SK-N-SH treated with all-trans-retinoic acid at 6 μM for 48 hours (cell line): ENCODE results near the gene PTCD3.

Source experiments
- ATAC-seq: fragments of 200-7000 bp; cut with Tn5 transposase; 3 replicates; pipeline ENCODE4 v1.9.1; 2020; ENCODE audit warnings: mild to moderate bottlenecking, moderate library complexity
- ARNTL ChIP-seq: fragments of 450-650 bp; formaldehyde crosslinking; IDR thresholded peaks from 2 replicates; pipeline ENCODE4 v1.5.0; 2020; ENCODE audit warnings: low read depth, mild to moderate bottlenecking, moderate library complexity, borderline replicate concordance
- BACH2 ChIP-seq: fragments of 250-450 bp; sonication (Bioruptor Pico); IDR thresholded peaks from 2 replicates; pipeline ENCODE4 v1.9.0; 2021; ENCODE audit warnings: mild to moderate bottlenecking, borderline replicate concordance
- CSDC2 ChIP-seq: fragments of 250-450 bp; sonication (Bioruptor Pico); IDR thresholded peaks from 2 replicates; pipeline ENCODE4 v1.5.0; 2020; ENCODE audit warnings: mild to moderate bottlenecking, moderate library complexity
- ESRRG ChIP-seq: fragments of 250-450 bp; sonication (Bioruptor Pico); IDR thresholded peaks from 2 replicates; pipeline ENCODE4 v1.6.1; 2021; ENCODE audit warnings: mild to moderate bottlenecking
- GLIS3 ChIP-seq: fragments of 250-450 bp; sonication (Bioruptor Pico); IDR thresholded peaks from 2 replicates; pipeline ENCODE4 v1.5.0; 2020; ENCODE audit warnings: mild to moderate bottlenecking, moderate library complexity
- ISL1 ChIP-seq: fragments of 250-450 bp; sonication (Bioruptor Pico); IDR thresholded peaks from 2 replicates; pipeline ENCODE4 v2.1.2; 2022; ENCODE audit warnings: mild to moderate bottlenecking, moderate library complexity
- PPARA ChIP-seq: fragments of 250-450 bp; sonication (Bioruptor Pico); IDR thresholded peaks from 2 replicates; pipeline ENCODE4 v1.5.0; 2020; ENCODE audit warnings: mild to moderate bottlenecking, borderline replicate concordance
- RARB ChIP-seq: fragments of 250-450 bp; sonication (Bioruptor Pico); IDR thresholded peaks from 2 replicates; pipeline ENCODE4 v1.8.0; 2021; ENCODE audit warnings: mild to moderate bottlenecking, moderate library complexity
- SNAI2 ChIP-seq: fragments of 250-450 bp; sonication (Bioruptor Pico); IDR thresholded peaks from 2 replicates; pipeline ENCODE4 v1.5.0; 2020; ENCODE audit warnings: mild to moderate bottlenecking, moderate library complexity
- TCF4 ChIP-seq: fragments of 250-450 bp; sonication (Bioruptor Pico); IDR thresholded peaks from 2 replicates; pipeline ENCODE4 v1.8.0; 2021; ENCODE audit warnings: mild to moderate bottlenecking, moderate library complexity, borderline replicate concordance
- TOX ChIP-seq: fragments of 250-450 bp; sonication (Bioruptor Pico); IDR thresholded peaks from 2 replicates; pipeline ENCODE4 v1.8.0; 2021; ENCODE audit warnings: mild to moderate bottlenecking, moderate library complexity, borderline replicate concordance
- ZC3H10 ChIP-seq: fragments of 250-450 bp; sonication (Bioruptor Pico); IDR thresholded peaks from 2 replicates; pipeline ENCODE4 v1.5.1; 2021; ENCODE audit warnings: mild to moderate bottlenecking, moderate library complexity
- ZFP3 ChIP-seq: fragments of 250-450 bp; sonication (Bioruptor Pico); IDR thresholded peaks from 2 replicates; pipeline ENCODE4 v1.5.0; 2020; ENCODE audit warnings: mild to moderate bottlenecking, moderate library complexity
- ZFP30 ChIP-seq: fragments of 450-650 bp; formaldehyde crosslinking; IDR thresholded peaks from 2 replicates; pipeline ENCODE4 v1.5.0; 2022; ENCODE audit warnings: mild to moderate bottlenecking, moderate library complexity
- ZNF565 ChIP-seq: fragments of 450-650 bp; formaldehyde crosslinking; conservative IDR thresholded peaks from 2 replicates; pipeline ENCODE4 v1.5.0; 2020; ENCODE audit warnings: low read depth, mild to moderate bottlenecking, moderate library complexity
- ZNF70 ChIP-seq: fragments of 450-650 bp; formaldehyde crosslinking; IDR thresholded peaks from 2 replicates; pipeline ENCODE4 v1.5.0; 2020; ENCODE audit warnings: mild to moderate bottlenecking, moderate library complexity
- ZNF8 ChIP-seq: fragments of 450-650 bp; formaldehyde crosslinking; IDR thresholded peaks from 2 replicates; pipeline ENCODE4 v1.5.0; 2020; ENCODE audit warnings: mild to moderate bottlenecking, moderate library complexity
- TF ChIP-seq, protein P1 (sequence below): fragments of 250-450 bp; sonication (Bioruptor Pico); IDR thresholded peaks from 2 replicates; pipeline ENCODE4 v1.8.0; 2021; ENCODE audit warnings: low read depth, mild to moderate bottlenecking, moderate library complexity, borderline replicate concordance
- TF ChIP-seq, protein P2 (sequence below): fragments of 250-450 bp; sonication (Bioruptor Pico); IDR thresholded peaks from 2 replicates; pipeline ENCODE4 v1.8.0; 2020; ENCODE audit warnings: mild to moderate bottlenecking, moderate library complexity, borderline replicate concordance
- TF ChIP-seq, protein P3 (sequence below): fragments of 250-450 bp; sonication (Bioruptor Pico); IDR thresholded peaks from 2 replicates; pipeline ENCODE4 v1.5.0; 2020; ENCODE audit warnings: mild to moderate bottlenecking, moderate library complexity
- TF ChIP-seq, protein P4 (sequence below): fragments of 250-450 bp; sonication (Bioruptor Pico); IDR thresholded peaks from 2 replicates; pipeline ENCODE4 v1.5.1; 2021; ENCODE audit warnings: mild to moderate bottlenecking, moderate library complexity
- TF ChIP-seq, protein P5 (sequence below): fragments of 250-450 bp; sonication (Bioruptor Pico); IDR thresholded peaks from 2 replicates; pipeline ENCODE4 v1.5.1; 2020; ENCODE audit warnings: low read depth, mild to moderate bottlenecking, moderate library complexity

The PTCD3 gene

DNA sequence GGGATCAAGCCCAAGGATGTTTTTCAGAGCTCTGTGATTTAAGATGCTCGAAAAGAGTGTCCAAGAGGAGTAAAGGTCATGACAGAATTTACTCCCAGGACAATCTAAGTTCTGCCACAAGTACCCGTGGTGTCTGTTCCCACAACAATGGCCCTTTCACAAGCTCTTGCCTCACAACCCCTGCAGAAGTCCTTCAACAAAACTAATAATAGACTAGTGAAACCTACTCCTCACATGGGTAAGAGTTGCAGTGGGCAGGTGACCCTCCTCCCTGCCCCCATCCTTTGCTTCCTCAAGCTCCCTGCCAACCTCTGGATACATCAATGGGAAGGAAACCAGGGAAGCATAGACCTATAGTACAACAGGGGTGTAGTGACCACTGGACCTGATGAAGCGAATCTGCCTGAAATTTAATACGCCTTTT lies 34.9 kb downstream of the PTCD3 start:
- ATAC-seq = no peak

DNA sequence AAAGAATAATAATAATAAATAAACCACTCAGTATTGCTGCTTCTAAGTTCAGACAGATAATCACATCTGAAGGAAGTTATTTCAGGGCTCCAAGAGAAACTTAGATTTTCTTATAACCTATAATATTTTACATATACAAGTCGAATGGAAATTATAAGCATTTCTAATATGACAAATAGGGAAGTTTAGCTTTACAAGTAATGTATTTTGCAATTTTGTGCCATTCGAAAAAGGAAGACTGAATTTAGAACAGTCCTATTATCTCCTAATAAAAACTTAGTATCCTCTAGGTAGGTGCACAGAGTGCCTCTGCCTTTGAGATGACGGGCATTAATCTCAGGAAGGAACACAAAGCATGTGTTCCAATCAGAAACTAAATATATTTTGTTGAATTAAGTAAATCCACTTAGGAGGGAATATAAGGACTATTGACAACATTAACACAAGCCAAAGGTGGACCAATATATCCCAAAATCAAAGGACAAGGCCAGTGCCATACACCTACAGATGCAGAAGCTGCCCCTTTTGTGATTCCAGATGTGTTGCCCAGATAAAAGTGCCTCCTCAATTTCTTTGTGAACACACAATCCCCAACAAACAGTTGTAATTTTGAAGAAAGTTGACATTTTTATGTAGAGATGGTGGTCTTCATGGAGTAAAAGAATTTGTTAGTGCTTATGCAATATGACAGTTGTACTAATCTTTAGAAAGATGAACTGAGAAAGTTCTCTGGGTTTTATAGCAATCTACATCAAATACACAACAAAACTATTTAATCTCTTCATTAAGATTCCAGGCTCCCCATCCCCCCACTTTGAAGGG lies 36.6 kb downstream of the PTCD3 start:
- ATAC-seq = no peak
- TF ChIP-seq RARB (CRISPR knock-in tag) (no peak), ZNF565 (CRISPR knock-in tag) (no peak), CSDC2 (CRISPR knock-in tag) (no peak), ZFP3 (no peak), ESRRG (CRISPR knock-in tag) (no peak)

More for the DNA sequence above, 34.9 kb downstream of the PTCD3 start:
- TF ChIP-seq BACH2 (CRISPR knock-in tag) (no peak), PPARA (CRISPR knock-in tag) (no peak), ZNF70 (CRISPR knock-in tag) (no peak), TOX (CRISPR knock-in tag) (no peak), GLIS3 (CRISPR knock-in tag) (no peak), TCF4 (CRISPR knock-in tag) (no peak), SNAI2 (CRISPR knock-in tag) (no peak)
- TF ChIP-seq, protein P1, sequence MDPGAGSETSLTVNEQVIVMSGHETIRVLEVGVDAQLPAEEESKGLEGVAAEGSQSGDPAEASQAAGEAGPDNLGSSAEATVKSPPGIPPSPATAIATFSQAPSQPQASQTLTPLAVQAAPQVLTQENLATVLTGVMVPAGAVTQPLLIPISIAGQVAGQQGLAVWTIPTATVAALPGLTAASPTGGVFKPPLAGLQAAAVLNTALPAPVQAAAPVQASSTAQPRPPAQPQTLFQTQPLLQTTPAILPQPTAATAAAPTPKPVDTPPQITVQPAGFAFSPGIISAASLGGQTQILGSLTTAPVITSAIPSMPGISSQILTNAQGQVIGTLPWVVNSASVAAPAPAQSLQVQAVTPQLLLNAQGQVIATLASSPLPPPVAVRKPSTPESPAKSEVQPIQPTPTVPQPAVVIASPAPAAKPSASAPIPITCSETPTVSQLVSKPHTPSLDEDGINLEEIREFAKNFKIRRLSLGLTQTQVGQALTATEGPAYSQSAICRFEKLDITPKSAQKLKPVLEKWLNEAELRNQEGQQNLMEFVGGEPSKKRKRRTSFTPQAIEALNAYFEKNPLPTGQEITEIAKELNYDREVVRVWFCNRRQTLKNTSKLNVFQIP (CRISPR knock-in tag) = no peak
- TF ChIP-seq, protein P2, sequence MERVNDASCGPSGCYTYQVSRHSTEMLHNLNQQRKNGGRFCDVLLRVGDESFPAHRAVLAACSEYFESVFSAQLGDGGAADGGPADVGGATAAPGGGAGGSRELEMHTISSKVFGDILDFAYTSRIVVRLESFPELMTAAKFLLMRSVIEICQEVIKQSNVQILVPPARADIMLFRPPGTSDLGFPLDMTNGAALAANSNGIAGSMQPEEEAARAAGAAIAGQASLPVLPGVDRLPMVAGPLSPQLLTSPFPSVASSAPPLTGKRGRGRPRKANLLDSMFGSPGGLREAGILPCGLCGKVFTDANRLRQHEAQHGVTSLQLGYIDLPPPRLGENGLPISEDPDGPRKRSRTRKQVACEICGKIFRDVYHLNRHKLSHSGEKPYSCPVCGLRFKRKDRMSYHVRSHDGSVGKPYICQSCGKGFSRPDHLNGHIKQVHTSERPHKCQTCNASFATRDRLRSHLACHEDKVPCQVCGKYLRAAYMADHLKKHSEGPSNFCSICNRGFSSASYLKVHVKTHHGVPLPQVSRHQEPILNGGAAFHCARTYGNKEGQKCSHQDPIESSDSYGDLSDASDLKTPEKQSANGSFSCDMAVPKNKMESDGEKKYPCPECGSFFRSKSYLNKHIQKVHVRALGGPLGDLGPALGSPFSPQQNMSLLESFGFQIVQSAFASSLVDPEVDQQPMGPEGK (CRISPR knock-in tag) = no peak

DNA sequence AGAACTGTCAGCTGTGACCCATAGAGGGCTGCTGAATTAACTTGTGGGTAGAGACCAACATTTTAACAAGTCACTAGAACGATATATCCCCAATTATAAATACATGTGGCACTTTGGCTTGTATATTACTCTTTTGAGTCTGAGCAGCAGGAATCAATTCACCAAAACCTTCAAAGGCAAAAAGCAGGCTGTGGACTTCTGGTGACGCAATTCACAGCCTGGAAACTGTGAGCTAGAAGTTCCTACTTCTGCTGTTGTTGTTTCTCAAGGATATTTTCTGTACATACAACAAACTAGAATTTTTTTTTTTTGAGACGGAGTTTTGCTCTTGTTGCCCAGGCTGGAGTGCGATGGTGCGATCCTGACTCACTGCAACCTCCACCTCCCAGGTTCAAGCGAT lies 37.3 kb downstream of the PTCD3 start:
- no peak for ATAC-seq
- TF ChIP-seq, protein P1 (CRISPR knock-in tag) = no peak
- TF ChIP-seq ZC3H10 (CRISPR knock-in tag) (no peak), ZNF8 (CRISPR knock-in tag) (no peak), ARNTL (CRISPR knock-in tag) (no peak), ESRRG (CRISPR knock-in tag) (no peak), TOX (CRISPR knock-in tag) (no peak), ZFP30 (CRISPR knock-in tag) (no peak), TCF4 (CRISPR knock-in tag) (no peak), ISL1 (CRISPR knock-in tag) (no peak), RARB (CRISPR knock-in tag) (no peak), ZFP3 (no peak), GLIS3 (CRISPR knock-in tag) (no peak), SNAI2 (CRISPR knock-in tag) (no peak), ZNF70 (CRISPR knock-in tag) (no peak), PPARA (CRISPR knock-in tag) (no peak)
- TF ChIP-seq, protein P3, sequence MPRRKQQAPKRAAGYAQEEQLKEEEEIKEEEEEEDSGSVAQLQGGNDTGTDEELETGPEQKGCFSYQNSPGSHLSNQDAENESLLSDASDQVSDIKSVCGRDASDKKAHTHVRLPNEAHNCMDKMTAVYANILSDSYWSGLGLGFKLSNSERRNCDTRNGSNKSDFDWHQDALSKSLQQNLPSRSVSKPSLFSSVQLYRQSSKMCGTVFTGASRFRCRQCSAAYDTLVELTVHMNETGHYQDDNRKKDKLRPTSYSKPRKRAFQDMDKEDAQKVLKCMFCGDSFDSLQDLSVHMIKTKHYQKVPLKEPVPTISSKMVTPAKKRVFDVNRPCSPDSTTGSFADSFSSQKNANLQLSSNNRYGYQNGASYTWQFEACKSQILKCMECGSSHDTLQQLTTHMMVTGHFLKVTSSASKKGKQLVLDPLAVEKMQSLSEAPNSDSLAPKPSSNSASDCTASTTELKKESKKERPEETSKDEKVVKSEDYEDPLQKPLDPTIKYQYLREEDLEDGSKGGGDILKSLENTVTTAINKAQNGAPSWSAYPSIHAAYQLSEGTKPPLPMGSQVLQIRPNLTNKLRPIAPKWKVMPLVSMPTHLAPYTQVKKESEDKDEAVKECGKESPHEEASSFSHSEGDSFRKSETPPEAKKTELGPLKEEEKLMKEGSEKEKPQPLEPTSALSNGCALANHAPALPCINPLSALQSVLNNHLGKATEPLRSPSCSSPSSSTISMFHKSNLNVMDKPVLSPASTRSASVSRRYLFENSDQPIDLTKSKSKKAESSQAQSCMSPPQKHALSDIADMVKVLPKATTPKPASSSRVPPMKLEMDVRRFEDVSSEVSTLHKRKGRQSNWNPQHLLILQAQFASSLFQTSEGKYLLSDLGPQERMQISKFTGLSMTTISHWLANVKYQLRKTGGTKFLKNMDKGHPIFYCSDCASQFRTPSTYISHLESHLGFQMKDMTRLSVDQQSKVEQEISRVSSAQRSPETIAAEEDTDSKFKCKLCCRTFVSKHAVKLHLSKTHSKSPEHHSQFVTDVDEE (CRISPR knock-in tag) = no peak
- TF ChIP-seq, protein P2 (CRISPR knock-in tag) = no peak
- TF ChIP-seq, protein P4, sequence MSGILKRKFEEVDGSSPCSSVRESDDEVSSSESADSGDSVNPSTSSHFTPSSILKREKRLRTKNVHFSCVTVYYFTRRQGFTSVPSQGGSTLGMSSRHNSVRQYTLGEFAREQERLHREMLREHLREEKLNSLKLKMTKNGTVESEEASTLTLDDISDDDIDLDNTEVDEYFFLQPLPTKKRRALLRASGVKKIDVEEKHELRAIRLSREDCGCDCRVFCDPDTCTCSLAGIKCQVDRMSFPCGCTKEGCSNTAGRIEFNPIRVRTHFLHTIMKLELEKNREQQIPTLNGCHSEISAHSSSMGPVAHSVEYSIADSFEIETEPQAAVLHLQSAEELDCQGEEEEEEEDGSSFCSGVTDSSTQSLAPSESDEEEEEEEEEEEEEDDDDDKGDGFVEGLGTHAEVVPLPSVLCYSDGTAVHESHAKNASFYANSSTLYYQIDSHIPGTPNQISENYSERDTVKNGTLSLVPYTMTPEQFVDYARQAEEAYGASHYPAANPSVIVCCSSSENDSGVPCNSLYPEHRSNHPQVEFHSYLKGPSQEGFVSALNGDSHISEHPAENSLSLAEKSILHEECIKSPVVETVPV = no peak
- TF ChIP-seq, protein P5, sequence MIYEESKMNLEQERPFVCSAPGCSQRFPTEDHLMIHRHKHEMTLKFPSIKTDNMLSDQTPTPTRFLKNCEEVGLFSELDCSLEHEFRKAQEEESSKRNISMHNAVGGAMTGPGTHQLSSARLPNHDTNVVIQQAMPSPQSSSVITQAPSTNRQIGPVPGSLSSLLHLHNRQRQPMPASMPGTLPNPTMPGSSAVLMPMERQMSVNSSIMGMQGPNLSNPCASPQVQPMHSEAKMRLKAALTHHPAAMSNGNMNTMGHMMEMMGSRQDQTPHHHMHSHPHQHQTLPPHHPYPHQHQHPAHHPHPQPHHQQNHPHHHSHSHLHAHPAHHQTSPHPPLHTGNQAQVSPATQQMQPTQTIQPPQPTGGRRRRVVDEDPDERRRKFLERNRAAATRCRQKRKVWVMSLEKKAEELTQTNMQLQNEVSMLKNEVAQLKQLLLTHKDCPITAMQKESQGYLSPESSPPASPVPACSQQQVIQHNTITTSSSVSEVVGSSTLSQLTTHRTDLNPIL (CRISPR knock-in tag) = no peak
